GM21737 (cell line): ENCODE measurements around the gene DNAH8.
"Not testable (repeated sequence)": the region's sequence is repeated elsewhere in the genome, so short reads cannot be mapped to it uniquely, and the experiment has no call there.

Experiments used
- ATAC-seq: cut with Tn5 transposase; IDR thresholded peaks from one replicate; pipeline ENCODE4 v1.9.1; 2021; ENCODE audit warnings: mild to moderate bottlenecking, moderate library complexity; ENCODE audit not compliant: unreplicated experiment

The DNAH8 gene

GRCh38 chr6:38831865-38832264, 116.8 kb downstream of the DNAH8 start:
- ATAC-seq, result no peak

GRCh38 chr6:38833320-38833719, 118.2 kb downstream of the DNAH8 start:
- no peak for ATAC-seq

GRCh38 chr6:38836585-38836984, 121.5 kb downstream of the DNAH8 start:
- no peak for ATAC-seq

GRCh38 chr6:38837101-38837500, 122.0 kb downstream of the DNAH8 start:
- ATAC-seq, result no peak

GRCh38 chr6:38843798-38844197, 128.7 kb downstream of the DNAH8 start:
- ATAC-seq, result no peak

GRCh38 chr6:38845931-38846330, 130.8 kb downstream of the DNAH8 start:
- ATAC-seq, result no peak

- ATAC-seq, result no peak
Observed at GRCh38 chr6:38846361-38846760, 131.2 kb downstream of the DNAH8 start.

- ATAC-seq, result no peak
Observed at GRCh38 chr6:38846844-38847243, 131.7 kb downstream of the DNAH8 start.

GRCh38 chr6:38847497-38847896, 132.4 kb downstream of the DNAH8 start:
- no peak for ATAC-seq

GRCh38 chr6:38848760-38849159, 133.6 kb downstream of the DNAH8 start:
- ATAC-seq, result no peak

GRCh38 chr6:38852215-38852614, 137.1 kb downstream of the DNAH8 start:
- ATAC-seq, result no peak

GRCh38 chr6:38853236-38853635, 138.1 kb downstream of the DNAH8 start:
- no peak for ATAC-seq

- ATAC-seq, result no peak
Observed at GRCh38 chr6:38856492-38856891, 141.4 kb downstream of the DNAH8 start.

GRCh38 chr6:38857815-38858214, 142.7 kb downstream of the DNAH8 start:
- ATAC-seq, result no peak

GRCh38 chr6:38860041-38860440, 144.9 kb downstream of the DNAH8 start:
- no peak for ATAC-seq

- no peak for ATAC-seq
Observed at GRCh38 chr6:38861926-38862401, 146.9 kb downstream of the DNAH8 start.

- no peak for ATAC-seq
Observed at GRCh38 chr6:38865521-38866174, 150.5 kb downstream of the DNAH8 start.

- ATAC-seq, result no peak
Observed at GRCh38 chr6:38867726-38868125, 152.6 kb downstream of the DNAH8 start.

GRCh38 chr6:38871741-38872568, 156.8 kb downstream of the DNAH8 start:
- ATAC-seq, result no peak

GRCh38 chr6:38873001-38873400, 157.9 kb downstream of the DNAH8 start:
- ATAC-seq, result no peak

- not testable (repeated sequence) for ATAC-seq
Observed at GRCh38 chr6:38873816-38874215, 158.7 kb downstream of the DNAH8 start.

- ATAC-seq, result no peak
Observed at GRCh38 chr6:38876475-38876874, 161.4 kb downstream of the DNAH8 start.
